PFSK-1 (cell line): Measurements from ENCODE around the gene DLGAP5.

ENCODE experiments used
- POLR2AphosphoS5 ChIP-seq: IDR thresholded peaks from 2 replicates; pipeline ENCODE4 v1.6.1; 2012; ENCODE audit warnings: low read depth, mild to moderate bottlenecking, control low read depth, low read length, moderate library complexity
- REST ChIP-seq, 2 experiments: IDR thresholded peaks; 2 replicates each; pipeline versions ENCODE4 v1.6.1 to v1.8.0; 2011 to 2012; ENCODE audit warnings: low read depth in 2 of 2, low read length in 2 of 2, control low read depth in 1 of 2, inconsistent platforms in 1 of 2, mild to moderate bottlenecking in 1 of 2, moderate library complexity in 1 of 2; ENCODE audit not compliant: insufficient read depth in 1 of 2
- TAF1 ChIP-seq: IDR thresholded peaks from 2 replicates; pipeline ENCODE4 v1.6.1; 2012; ENCODE audit warnings: low read length, control low read depth, borderline replicate concordance; ENCODE audit not compliant: insufficient read depth

GRCh38 chr14:55103971-55104954, 87.1 kb downstream of the DLGAP5 start:
- no peak for TF ChIP-seq POLR2AphosphoS5
- TF ChIP-seq REST (IDR thresholded peaks at IDR 0.05; ENCODE audit: insufficient read depth in 1 of 2, low read depth in 2 of 2, low read length in 2 of 2) = no peak
- TF ChIP-seq TAF1 = no peak
